Measurements from ENCODE around the gene PLAC8L1. TPM values are rescaled to one million over a fixed set of nuclear protein-coding genes. Genes with fewer than 3 reads are reported as not detected.

PLAC8L1 gene
- total RNA-seq, 1 donor from 2014 or later: not detected

DNA sequence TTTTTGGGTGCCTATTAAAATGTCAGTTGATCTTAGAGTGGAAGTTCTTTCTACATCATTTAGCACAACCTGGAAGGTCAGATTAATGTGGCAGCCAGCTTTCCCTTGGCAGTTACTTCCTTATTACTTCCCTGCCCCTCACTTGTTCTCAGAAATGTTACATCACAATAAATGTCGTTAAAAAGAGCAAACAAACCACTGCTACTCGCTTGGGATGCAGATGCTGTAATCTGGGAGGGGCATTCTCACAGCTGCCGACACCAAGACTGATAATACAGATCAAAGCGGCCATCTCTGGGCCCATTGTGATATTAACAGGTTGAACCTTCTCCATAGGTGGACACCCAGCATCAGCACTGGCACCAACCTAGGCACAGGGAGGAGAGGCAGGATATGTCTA, 29.3 kb downstream of the PLAC8L1 start:
- TF ChIP-seq POLR2AphosphoS5 (IDR thresholded peaks at IDR 0.05; ENCODE audit: insufficient read depth in 1 of 2, low read depth in 1 of 2) (no peak), POLR2A (IDR thresholded peaks at IDR 0.05) (no peak)
- TF ChIP-seq, protein P1, sequence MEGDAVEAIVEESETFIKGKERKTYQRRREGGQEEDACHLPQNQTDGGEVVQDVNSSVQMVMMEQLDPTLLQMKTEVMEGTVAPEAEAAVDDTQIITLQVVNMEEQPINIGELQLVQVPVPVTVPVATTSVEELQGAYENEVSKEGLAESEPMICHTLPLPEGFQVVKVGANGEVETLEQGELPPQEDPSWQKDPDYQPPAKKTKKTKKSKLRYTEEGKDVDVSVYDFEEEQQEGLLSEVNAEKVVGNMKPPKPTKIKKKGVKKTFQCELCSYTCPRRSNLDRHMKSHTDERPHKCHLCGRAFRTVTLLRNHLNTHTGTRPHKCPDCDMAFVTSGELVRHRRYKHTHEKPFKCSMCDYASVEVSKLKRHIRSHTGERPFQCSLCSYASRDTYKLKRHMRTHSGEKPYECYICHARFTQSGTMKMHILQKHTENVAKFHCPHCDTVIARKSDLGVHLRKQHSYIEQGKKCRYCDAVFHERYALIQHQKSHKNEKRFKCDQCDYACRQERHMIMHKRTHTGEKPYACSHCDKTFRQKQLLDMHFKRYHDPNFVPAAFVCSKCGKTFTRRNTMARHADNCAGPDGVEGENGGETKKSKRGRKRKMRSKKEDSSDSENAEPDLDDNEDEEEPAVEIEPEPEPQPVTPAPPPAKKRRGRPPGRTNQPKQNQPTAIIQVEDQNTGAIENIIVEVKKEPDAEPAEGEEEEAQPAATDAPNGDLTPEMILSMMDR (IDR thresholded peaks at IDR 0.05): no peak

DNA sequence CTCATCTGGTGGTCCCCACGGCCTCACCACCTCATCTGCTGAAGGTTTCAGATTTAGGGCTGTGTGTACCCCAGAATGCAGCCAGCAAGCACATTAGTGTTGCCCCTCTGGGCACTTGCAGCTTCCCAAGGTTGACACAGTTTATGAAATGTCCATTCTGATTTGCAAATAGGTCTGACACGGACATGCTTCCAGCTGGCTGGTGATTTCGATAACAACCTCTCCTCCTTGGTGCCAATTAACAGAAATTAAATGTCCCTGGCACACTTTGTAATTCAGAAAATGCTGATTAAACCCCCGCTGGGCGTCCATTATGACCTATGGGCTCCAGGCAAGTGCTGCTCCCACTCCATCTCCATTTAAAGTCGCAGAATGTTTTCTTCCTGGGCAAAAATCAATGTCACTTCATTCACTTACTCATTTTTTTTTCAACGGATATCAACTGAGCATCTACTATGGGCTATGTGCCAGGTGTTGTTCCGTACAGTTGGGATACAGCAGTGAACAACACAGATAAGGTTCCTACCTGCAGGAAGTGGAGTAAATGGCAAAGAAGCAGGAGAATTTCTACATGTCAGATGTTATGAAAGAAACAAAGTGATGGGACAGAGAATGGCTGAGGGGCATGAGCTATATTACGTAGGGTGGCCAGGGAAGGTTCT, 32.0 kb downstream of the PLAC8L1 start:
- Histone ChIP-seq H3K27me3 (no peaks in the 10 kb centered on the region), H3K9me3 (no peaks in the 10 kb centered on the region), H3K4me3 (no peak overlapping the region), H3K27ac (no peak overlapping the region), H3K4me1 (no peaks in the 10 kb centered on the region), H3K36me3 (no peaks in the 10 kb centered on the region)
- TF ChIP-seq, protein P1 (IDR thresholded peaks at IDR 0.05): no peak
- TF ChIP-seq POLR2AphosphoS5 (IDR thresholded peaks at IDR 0.05; ENCODE audit: insufficient read depth in 1 of 2, low read depth in 1 of 2): no peak
- no peak for TF ChIP-seq POLR2A (IDR thresholded peaks at IDR 0.05)
- DNase-seq (ENCODE audit: extremely low spot score in 2 of 2): no peak
- intact Hi-C loops (cut with DNase I): no loop called here

More for the DNA sequence above, 29.3 kb downstream of the PLAC8L1 start:
- no peak overlapping the region for H3K4me3 ChIP-seq
- no peak overlapping the region for H3K27ac ChIP-seq
- no peaks in the 10 kb centered on the region for H3K9me3 ChIP-seq
- DNase-seq (ENCODE audit: extremely low spot score in 2 of 2): no peak
- intact Hi-C loops (cut with DNase I): no loop called here
- no peaks in the 10 kb centered on the region for H3K36me3 ChIP-seq
- no peaks in the 10 kb centered on the region for H3K4me1 ChIP-seq
- no peaks in the 10 kb centered on the region for H3K27me3 ChIP-seq

DNA sequence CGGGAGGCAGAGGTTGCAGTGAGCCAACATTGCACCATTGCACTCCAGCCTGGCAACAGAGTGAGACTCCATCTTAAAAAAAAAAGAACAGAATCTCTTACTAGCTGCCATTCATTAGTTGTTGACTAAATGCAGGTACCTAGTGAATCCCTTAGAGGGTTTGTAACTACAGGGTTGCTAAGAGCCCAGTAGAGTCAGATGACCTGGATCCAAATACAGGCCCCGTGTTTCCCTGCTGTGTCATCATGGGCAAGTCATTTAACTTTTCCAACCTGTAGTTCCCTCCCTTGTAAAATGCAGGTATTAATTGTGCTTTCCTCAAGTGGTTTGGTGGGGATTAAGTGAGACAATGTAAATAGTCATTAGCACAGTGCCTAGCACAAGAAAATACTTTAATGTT, 32.8 kb downstream of the PLAC8L1 start:
- TF ChIP-seq POLR2A (IDR thresholded peaks at IDR 0.05) (no peak), POLR2AphosphoS5 (IDR thresholded peaks at IDR 0.05; ENCODE audit: insufficient read depth in 1 of 2, low read depth in 1 of 2) (no peak)
- TF ChIP-seq, protein P1 (IDR thresholded peaks at IDR 0.05): no peak
- Histone ChIP-seq H3K4me1 (no peaks in the 10 kb centered on the region), H3K9me3 (no peaks in the 10 kb centered on the region), H3K36me3 (no peaks in the 10 kb centered on the region), H3K27me3 (no peaks in the 10 kb centered on the region), H3K27ac (no peak overlapping the region), H3K4me3 (no peak overlapping the region)
- no peak for DNase-seq (ENCODE audit: extremely low spot score in 2 of 2)
- intact Hi-C loops (cut with DNase I): no loop called here

DNA sequence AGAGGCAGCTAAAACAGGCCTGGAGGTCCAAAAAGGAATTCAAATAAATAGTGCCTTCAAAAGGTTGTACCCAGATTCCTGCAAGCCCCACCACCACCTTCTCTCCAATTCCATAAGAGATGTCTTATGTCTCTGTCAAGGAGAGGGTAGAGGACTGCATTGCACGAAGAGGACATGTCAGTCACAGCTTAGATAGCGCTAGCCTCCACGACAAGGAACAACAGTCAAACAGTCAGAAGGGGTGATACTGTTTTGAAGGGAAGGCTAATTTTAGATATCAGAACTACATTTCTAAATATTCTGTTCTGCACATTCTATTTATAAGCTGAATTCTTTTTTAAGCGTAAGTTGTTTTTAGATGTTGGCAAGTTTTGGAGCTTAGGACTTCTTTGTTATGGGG, 34.2 kb downstream of the PLAC8L1 start:
- no peak for DNase-seq (ENCODE audit: extremely low spot score in 2 of 2)
- TF ChIP-seq POLR2AphosphoS5 (IDR thresholded peaks at IDR 0.05; ENCODE audit: insufficient read depth in 1 of 2, low read depth in 1 of 2) (no peak), POLR2A (IDR thresholded peaks at IDR 0.05) (no peak)
- TF ChIP-seq, protein P1 (IDR thresholded peaks at IDR 0.05): no peak
- no peaks in the 10 kb centered on the region for H3K36me3 ChIP-seq
- no peaks in the 10 kb centered on the region for H3K4me1 ChIP-seq
- H3K4me3 ChIP-seq: no peak overlapping the region
- H3K27ac ChIP-seq: no peak overlapping the region
- intact Hi-C loops (cut with DNase I): no loop called here
- H3K9me3 ChIP-seq: no peaks in the 10 kb centered on the region
- H3K27me3 ChIP-seq: no peaks in the 10 kb centered on the region

DNA sequence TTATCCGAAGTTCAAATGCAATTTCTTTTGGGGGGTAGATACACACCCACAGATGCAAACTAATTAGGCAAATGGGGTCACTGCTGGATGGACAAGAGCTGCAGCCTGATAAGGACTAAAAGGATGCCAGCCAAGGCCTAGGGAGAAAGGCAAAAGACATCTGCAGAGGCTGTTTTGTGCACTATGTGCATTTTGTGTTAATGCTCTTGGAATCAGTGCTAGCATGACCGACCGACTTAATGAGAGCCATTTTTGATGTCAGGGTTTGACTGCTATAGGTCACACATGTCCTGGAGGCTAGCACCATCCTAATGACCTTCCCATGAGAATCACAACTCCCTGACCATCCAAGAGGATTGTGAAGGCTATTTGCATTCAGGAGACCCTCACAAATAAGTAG, 34.6 kb downstream of the PLAC8L1 start:
- Histone ChIP-seq H3K4me3 (no peak overlapping the region), H3K27me3 (no peaks in the 10 kb centered on the region), H3K4me1 (no peaks in the 10 kb centered on the region), H3K9me3 (no peaks in the 10 kb centered on the region), H3K27ac (no peak overlapping the region), H3K36me3 (no peaks in the 10 kb centered on the region)
- intact Hi-C loops (cut with DNase I): no loop called here
- TF ChIP-seq POLR2AphosphoS5 (IDR thresholded peaks at IDR 0.05; ENCODE audit: insufficient read depth in 1 of 2, low read depth in 1 of 2): no peak
- DNase-seq (ENCODE audit: extremely low spot score in 2 of 2): no peak
